A673 (cell line): ENCODE data around the gene UGT1A4. TPM values are rescaled to one million over a fixed set of nuclear protein-coding genes. Genes with fewer than 3 reads are reported as not detected.

ENCODE experiments used
- BruUV-seq: library from RNA; stranded (reverse); fragments of 400-500 nt; replicated peaks from 2 replicates; lab custom pipeline; 2021; lab: Mats Ljungman, UMichigan
- CTCF ChIA-PET: fragments of 300-600 bp; sonication (Branson Sonifier 250); formaldehyde crosslinking; loops from one replicate; lab custom pipeline; 2022; ENCODE audit warnings: antibody characterized with exemption; lab: Charles Lee
- POLR2A ChIA-PET: fragments of 300-600 bp; sonication (Branson Sonifier 250); formaldehyde crosslinking; loops from one replicate; lab custom pipeline; 2022; ENCODE audit warnings: antibody characterized with exemption; ENCODE audit not compliant: low non-redundant PET; lab: Charles Lee
- DNase-seq: peaks from one replicate; pipeline ENCODE4 v3.0.0-alpha.2; 2015; ENCODE audit warnings: low spot score
- H3K27ac ChIP-seq: fragments of 200-600 bp; sonication (generic); 2 replicates; pipeline ENCODE4 v1.5.1; 2016; ENCODE audit warnings: mixed run types, low read depth, mild to moderate bottlenecking, mixed read lengths, antibody characterized with exemption, low read length; ENCODE audit not compliant: poor library complexity, severe bottlenecking
- H3K27me3 ChIP-seq: fragments of 200-600 bp; sonication (generic); replicated peaks from 2 replicates; pipeline ENCODE4 v1.6.1; 2017; ENCODE audit warnings: mixed run types, low read depth, mild to moderate bottlenecking, mixed read lengths, antibody characterized with exemption, low read length; ENCODE audit not compliant: insufficient read depth, poor library complexity
- H3K36me3 ChIP-seq: fragments of 200-600 bp; sonication (generic); 2 replicates; pipeline ENCODE4 v1.6.1; 2016; ENCODE audit warnings: mixed run types, mild to moderate bottlenecking, mixed read lengths, antibody characterized with exemption, low read length; ENCODE audit not compliant: insufficient read depth, poor library complexity, severe bottlenecking
- H3K4me1 ChIP-seq: fragments of 200-600 bp; sonication (generic); 2 replicates; pipeline ENCODE4 v1.6.1; 2017; ENCODE audit warnings: mixed run types, mild to moderate bottlenecking, mixed read lengths, antibody characterized with exemption, low read length; ENCODE audit not compliant: insufficient read depth, poor library complexity, severe bottlenecking
- H3K4me3 ChIP-seq: fragments of 200-600 bp; sonication (generic); 2 replicates; pipeline ENCODE4 v1.5.1; 2016; ENCODE audit warnings: low read depth, mixed run types, mild to moderate bottlenecking, mixed read lengths, low read length; ENCODE audit not compliant: poor library complexity, severe bottlenecking
- H3K9me3 ChIP-seq: fragments of 200-600 bp; sonication (generic); 2 replicates; pipeline ENCODE4 v1.6.1; 2016; ENCODE audit warnings: mixed run types, low read depth, mild to moderate bottlenecking, mixed read lengths, antibody characterized with exemption, low read length; ENCODE audit not compliant: poor library complexity, severe bottlenecking
- EZH2 ChIP-seq: fragments of 200-600 bp; sonication (generic); IDR thresholded peaks from 2 replicates; pipeline ENCODE4 v1.6.1; 2017; ENCODE audit warnings: borderline replicate concordance, low read depth, mild to moderate bottlenecking, mixed read lengths, antibody characterized with exemption, low read length; ENCODE audit not compliant: poor library complexity, severe bottlenecking
- intact Hi-C: fragments of 100-400 bp; cut with micrococcal nuclease; formaldehyde crosslinking; loops from one replicate; pipeline ENCODE4 v1.10.0; 2022; ENCODE audit not compliant: unreplicated experiment
- total RNA-seq: library from RNA; stranded (reverse); gene quantifications from 2 replicates; pipeline ENCODE4 v1.2.3, GENCODE V29; 2021
- TF ChIP-seq, protein P1 (sequence below): fragments of 300-800, 200-600 bp; sonication (generic); conservative IDR thresholded peaks from 2 replicates; pipeline ENCODE4 v1.5.1; 2017; ENCODE audit warnings: low read depth, mild to moderate bottlenecking, antibody characterized with exemption, low read length, moderate library complexity, mixed read lengths

Gene UGT1A4
- total RNA-seq, 1 experiment from 2014 or later, result 0.11 TPM

DNA sequence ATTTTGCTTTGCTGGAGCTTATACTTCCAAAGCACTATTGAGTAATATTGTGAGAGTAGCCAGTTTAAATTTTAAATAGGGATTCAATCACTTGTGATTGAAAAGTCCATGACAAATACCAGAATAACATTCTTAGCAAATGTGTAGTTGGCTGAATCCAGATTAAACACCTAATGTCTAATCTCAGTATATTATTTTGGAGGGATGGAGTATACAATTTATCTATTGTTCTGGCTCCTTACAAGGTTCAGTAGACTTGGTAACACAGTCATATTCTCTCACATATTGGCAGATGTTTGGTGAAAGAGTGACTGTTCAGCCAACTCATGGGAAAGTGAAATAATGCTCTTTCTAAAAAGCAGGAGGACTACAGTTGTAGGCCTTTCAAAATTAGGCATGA is 44.6 kb upstream of the UGT1A4 start:
- ChIA-PET CTCF (no interaction called here), POLR2A (no interaction called here)
- intact Hi-C loops, result no loop called here
- no TSS peak for BruUV-seq
- Histone ChIP-seq H3K27ac (no peak overlapping the region), H3K4me3 (no peak overlapping the region), H3K36me3 (no peaks in the 10 kb centered on the region), H3K9me3 (no peaks in the 10 kb centered on the region), H3K27me3 (no peaks in the 10 kb centered on the region), H3K4me1 (no peaks in the 10 kb centered on the region)
- DNase-seq, result no peak
- TF ChIP-seq, protein P1, sequence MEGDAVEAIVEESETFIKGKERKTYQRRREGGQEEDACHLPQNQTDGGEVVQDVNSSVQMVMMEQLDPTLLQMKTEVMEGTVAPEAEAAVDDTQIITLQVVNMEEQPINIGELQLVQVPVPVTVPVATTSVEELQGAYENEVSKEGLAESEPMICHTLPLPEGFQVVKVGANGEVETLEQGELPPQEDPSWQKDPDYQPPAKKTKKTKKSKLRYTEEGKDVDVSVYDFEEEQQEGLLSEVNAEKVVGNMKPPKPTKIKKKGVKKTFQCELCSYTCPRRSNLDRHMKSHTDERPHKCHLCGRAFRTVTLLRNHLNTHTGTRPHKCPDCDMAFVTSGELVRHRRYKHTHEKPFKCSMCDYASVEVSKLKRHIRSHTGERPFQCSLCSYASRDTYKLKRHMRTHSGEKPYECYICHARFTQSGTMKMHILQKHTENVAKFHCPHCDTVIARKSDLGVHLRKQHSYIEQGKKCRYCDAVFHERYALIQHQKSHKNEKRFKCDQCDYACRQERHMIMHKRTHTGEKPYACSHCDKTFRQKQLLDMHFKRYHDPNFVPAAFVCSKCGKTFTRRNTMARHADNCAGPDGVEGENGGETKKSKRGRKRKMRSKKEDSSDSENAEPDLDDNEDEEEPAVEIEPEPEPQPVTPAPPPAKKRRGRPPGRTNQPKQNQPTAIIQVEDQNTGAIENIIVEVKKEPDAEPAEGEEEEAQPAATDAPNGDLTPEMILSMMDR, result no peak
- no peak for TF ChIP-seq EZH2

DNA sequence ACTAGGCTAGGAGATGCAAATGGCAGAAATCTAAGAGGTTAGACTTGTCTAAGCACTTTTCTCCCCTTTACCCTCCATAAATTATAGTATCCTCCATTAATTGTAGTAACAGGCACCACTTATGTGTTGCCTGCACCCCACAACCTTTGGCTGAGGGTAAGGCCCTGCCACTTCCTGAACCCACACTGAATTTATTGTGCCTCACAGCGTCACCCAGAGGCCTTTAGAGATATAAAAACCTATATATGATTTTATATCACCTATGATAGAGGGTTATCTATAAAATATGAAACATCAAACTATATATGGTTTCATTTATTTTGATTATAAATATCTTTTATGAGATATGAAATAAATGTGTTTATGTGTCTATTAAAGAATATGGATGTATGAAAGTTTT is 44.2 kb upstream of the UGT1A4 start:
- H3K27ac ChIP-seq, result no peak overlapping the region
- no peak overlapping the region for H3K4me3 ChIP-seq
- H3K9me3 ChIP-seq, result no peaks in the 10 kb centered on the region
- no peak for DNase-seq
- ChIA-PET POLR2A (no interaction called here), CTCF (no interaction called here)
- no peaks in the 10 kb centered on the region for H3K4me1 ChIP-seq
- H3K27me3 ChIP-seq, result no peaks in the 10 kb centered on the region
- BruUV-seq, result no TSS peak
- TF ChIP-seq, protein P1, result no peak
- TF ChIP-seq EZH2, result no peak
- intact Hi-C loops, result no loop called here
- no peaks in the 10 kb centered on the region for H3K36me3 ChIP-seq

DNA sequence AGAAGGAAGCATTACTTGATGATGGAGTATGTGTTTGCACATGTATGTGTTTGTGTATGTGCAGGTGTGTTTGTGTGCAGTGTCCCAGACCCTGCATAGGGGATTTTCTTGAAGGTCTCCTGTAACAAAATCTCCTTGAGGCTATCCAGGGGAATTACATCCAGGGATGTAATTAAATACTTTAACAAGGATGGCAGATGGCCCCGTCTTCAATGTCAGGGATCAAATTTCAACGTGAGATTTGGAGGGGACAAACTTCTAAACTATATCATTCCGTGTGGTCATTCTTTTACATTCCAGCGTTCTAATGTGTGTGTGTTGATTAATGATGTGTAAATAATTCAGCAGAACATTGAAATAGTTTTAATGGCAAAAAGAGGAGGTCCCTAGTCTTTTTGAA is 43.5 kb upstream of the UGT1A4 start:
- no peaks in the 10 kb centered on the region for H3K4me1 ChIP-seq
- H3K27me3 ChIP-seq, result no peaks in the 10 kb centered on the region
- peak; percentile 22 for DNase-seq
- BruUV-seq, result no TSS peak
- intact Hi-C loops, result no loop called here
- no peaks in the 10 kb centered on the region for H3K36me3 ChIP-seq
- no peak overlapping the region for H3K4me3 ChIP-seq
- ChIA-PET CTCF (no interaction called here), POLR2A (no interaction called here)
- H3K9me3 ChIP-seq, result no peaks in the 10 kb centered on the region
- H3K27ac ChIP-seq, result no peak overlapping the region
- TF ChIP-seq, protein P1, result 0 out of 2 replicates have a peak, but pooled peaks have one; percentile 14
- no peak for TF ChIP-seq EZH2
